ENCODE data around the gene TLR10.

The TLR10 gene

GRCh38 chr4:38738940-38739803, 43.6 kb downstream of the TLR10 start:
- no peak overlapping the region for H3K4me3 ChIP-seq (ENCODE audit: low read depth, low read length)
- in situ Hi-C loops (cut with HindIII; ENCODE audit: low pct_ligation_motif_present, low sequenced_read_pairs): no loop called here
- no peak for TF ChIP-seq CTCF (IDR thresholded peaks at IDR 0.05; ENCODE audit: low read depth, low read length, missing control alignments)
- no peak for DNase-seq
- no peaks in the 10 kb centered on the region for H3K36me3 ChIP-seq (replicated peaks)
- no peaks in the 10 kb centered on the region for H3K27me3 ChIP-seq (replicated peaks)
- no peak overlapping the region for H3K27ac ChIP-seq

GRCh38 chr4:38735870-38736269, 46.9 kb downstream of the TLR10 start:
- Histone ChIP-seq H3K4me3 (ENCODE audit: low read depth, low read length) (no peak overlapping the region), H3K36me3 (replicated peaks) (no peaks in the 10 kb centered on the region), H3K27me3 (replicated peaks) (no peaks in the 10 kb centered on the region), H3K27ac (no peak overlapping the region)
- TF ChIP-seq CTCF (IDR thresholded peaks at IDR 0.05; ENCODE audit: low read depth, low read length, missing control alignments): no peak
- no peak for DNase-seq
- in situ Hi-C loops (cut with HindIII; ENCODE audit: low pct_ligation_motif_present, low sequenced_read_pairs): no loop called here

- no peak for TF ChIP-seq CTCF (IDR thresholded peaks at IDR 0.05; ENCODE audit: low read depth, low read length, missing control alignments)
- in situ Hi-C loops (cut with HindIII; ENCODE audit: low pct_ligation_motif_present, low sequenced_read_pairs): no loop called here
- H3K27me3 ChIP-seq (replicated peaks): no peaks in the 10 kb centered on the region
- no peak overlapping the region for H3K4me3 ChIP-seq (ENCODE audit: low read depth, low read length)
- no peak for DNase-seq
- no peaks in the 10 kb centered on the region for H3K36me3 ChIP-seq (replicated peaks)
- H3K27ac ChIP-seq: no peak overlapping the region
Measured at GRCh38 chr4:38734911-38735310, 47.9 kb downstream of the TLR10 start.

- in situ Hi-C loops (cut with HindIII; ENCODE audit: low pct_ligation_motif_present, low sequenced_read_pairs): no loop called here
Measured at GRCh38 chr4:38734446-38734845, 48.3 kb downstream of the TLR10 start.

GRCh38 chr4:38733663-38734062, 49.1 kb downstream of the TLR10 start:
- H3K4me3 ChIP-seq (ENCODE audit: low read depth, low read length): no peak overlapping the region
- in situ Hi-C loops (cut with HindIII; ENCODE audit: low pct_ligation_motif_present, low sequenced_read_pairs): no loop called here
- H3K36me3 ChIP-seq (replicated peaks): no peaks in the 10 kb centered on the region
- DNase-seq: no peak
- no peaks in the 10 kb centered on the region for H3K27me3 ChIP-seq (replicated peaks)
- no peak for TF ChIP-seq CTCF (IDR thresholded peaks at IDR 0.05; ENCODE audit: low read depth, low read length, missing control alignments)
- H3K27ac ChIP-seq: no peak overlapping the region

More at GRCh38 chr4:38734446-38734845, 48.3 kb downstream of the TLR10 start:
- Histone ChIP-seq H3K27me3 (replicated peaks) (no peaks in the 10 kb centered on the region), H3K27ac (no peak overlapping the region), H3K36me3 (replicated peaks) (no peaks in the 10 kb centered on the region), H3K4me3 (ENCODE audit: low read depth, low read length) (no peak overlapping the region)
- no peak for DNase-seq
- no peak for TF ChIP-seq CTCF (IDR thresholded peaks at IDR 0.05; ENCODE audit: low read depth, low read length, missing control alignments)
